GM18909 (cell line): ENCODE results near the gene EHD4.

Experiments
- ATAC-seq: cut with Tn5 transposase; IDR thresholded peaks from one replicate; pipeline ENCODE4 v1.9.1; 2021; ENCODE audit warnings: mild to moderate bottlenecking; ENCODE audit not compliant: unreplicated experiment, poor library complexity

EHD4 gene

GRCh38 chr15:41961595-41962202 lies 10.7 kb downstream of the EHD4 start:
- no peak for ATAC-seq

DNA sequence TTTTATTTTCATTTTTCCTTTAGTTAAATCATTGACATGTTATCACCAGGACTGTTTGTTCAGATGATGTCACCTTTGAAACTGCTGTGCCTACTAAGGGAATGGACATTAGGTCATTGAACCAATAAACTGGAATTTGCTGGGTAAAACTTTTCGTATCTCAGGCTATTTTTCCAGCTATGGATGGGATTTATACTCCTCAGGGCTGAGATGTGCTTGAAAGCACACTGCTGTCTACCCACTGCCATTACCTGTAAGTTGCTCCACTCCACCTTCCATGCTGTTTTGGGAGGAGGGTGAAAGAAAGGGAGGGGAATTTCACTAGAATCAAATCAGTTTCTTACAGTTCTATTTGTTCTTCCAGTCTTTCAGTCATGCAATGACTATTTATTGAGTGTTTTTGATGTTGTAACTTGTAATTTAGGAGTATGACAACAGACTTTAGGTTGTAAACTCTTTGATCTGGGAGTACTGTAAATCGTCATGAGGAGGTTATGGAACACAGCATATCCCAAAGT lies 11.3 kb downstream of the EHD4 start:
- ATAC-seq: no peak

DNA sequence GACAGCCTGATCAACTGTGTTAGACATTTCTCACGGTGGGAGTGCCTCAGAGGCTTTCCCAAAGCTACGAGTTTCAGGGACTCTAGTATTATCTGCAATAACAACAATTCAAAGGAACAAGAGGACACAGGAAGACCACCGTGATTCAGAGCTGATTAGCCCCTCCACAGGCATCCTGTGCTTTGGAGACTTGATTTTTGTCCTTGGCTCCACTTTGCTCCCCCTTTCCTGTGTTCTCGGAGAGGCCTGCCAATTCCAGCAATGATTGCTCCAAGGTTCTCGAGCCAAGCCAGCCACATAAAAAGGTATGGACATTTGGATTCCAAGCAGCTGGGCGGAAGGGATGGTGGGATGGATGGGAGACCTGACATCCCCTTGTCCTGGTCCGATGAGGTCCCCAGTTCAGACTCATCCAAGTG lies 14.3 kb downstream of the EHD4 start:
- no peak for ATAC-seq

- peak; percentile 70 for ATAC-seq
Measured at GRCh38 chr15:41957021-41957897, 15.1 kb downstream of the EHD4 start.

DNA sequence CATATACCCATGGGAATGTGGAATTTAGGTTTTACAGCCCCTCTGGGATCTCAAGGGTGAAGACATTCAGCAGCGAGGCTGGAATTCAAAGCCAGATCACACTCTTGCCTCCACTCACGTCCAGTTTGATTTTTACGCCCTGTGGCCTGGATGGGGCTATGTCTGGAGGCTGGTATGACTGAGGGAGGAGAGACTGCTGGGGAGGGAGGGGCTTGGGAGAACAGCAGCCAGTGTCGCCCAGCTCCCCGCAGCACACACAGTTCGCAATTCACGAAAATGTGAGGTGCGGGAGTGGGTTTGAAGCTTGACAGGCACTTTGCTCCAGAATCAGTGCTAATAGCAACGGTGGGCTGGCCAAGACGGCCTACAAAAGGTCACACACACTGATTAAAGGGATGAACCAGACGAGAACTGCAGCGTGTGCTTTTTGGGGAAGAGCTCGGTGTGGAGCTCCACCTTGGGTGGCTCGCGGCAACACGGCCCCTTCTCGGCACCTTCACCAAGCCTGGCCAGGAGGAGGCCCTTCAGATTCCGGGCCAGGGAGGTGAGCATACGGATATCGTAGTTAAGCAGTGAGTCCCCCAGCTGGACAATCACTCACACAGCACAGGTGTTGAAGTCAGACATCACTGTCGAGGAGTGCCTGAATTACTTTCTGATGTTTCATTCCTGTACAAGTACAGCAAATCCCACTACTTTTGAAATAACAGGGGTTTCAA lies 16.4 kb downstream of the EHD4 start:
- no peak for ATAC-seq

DNA sequence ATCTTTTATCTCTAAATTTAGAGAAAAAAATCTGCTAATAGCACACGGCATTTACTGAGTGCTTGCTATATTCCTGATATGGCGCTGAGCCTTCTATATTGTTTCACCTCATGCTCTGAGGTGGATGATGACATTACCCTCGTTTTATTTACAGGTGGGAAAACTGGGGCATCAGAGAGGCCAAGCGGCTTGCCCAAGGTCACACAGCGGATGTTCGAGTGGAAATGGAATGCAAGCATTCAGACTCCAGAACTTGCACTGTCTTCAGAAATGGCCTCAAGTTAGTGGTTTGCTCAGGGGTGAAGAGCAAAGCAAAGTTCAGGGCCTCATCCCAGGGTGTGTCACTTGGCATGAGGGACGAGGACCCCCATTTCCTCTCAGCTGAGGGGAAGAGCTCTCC lies 17.3 kb downstream of the EHD4 start:
- ATAC-seq: no peak

DNA sequence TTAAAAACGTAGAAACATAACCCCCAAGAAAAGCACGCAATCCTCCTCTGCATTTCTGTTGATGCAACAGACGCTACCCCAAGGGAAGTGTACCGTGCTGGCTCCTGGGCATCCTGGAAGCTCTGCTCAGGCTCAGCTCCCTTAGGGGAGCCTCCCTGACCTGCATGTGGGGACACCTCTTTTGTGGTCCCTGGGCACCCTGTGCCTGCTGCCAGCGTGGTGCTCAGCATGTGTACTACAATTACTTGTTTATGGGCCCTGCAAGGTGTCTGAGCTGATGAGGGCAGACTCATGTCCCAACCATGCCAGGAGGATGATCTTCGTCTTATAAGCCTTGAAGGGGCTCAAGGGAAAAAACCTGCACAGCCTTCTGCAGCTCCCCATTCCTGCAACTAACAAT lies 18.3 kb downstream of the EHD4 start:
- no peak for ATAC-seq

DNA sequence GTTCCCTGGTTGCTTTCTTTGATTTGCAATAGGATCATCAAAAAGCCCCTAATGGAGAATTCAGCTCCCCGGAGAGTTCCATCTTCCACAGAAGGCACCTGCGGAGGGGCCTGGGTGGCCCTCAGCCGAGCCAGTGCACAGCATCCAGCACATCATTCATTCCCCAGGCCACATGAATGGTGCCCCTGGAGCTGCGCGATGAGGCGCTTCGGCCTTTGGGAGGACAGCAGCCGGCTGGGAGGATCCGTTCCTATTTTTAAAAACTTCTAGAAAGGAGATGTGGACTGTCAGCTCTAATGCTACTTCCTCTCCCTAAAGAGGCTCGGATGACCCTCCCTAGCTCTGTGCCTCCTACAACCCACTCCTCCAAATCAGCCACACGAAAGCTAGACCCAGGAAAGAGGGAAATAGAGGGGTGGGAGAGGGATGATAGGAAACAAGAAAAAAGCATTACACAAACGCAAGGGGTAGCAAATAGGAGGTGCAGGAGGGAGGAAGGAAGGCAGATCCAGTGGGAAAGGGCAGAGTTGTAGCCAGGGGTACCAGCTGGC lies 20.3 kb downstream of the EHD4 start:
- no peak for ATAC-seq

GRCh38 chr15:41951571-41951970 lies 20.8 kb downstream of the EHD4 start:
- no peak for ATAC-seq

- ATAC-seq: no peak
Measured at GRCh38 chr15:41950489-41950888, 21.9 kb downstream of the EHD4 start.

DNA sequence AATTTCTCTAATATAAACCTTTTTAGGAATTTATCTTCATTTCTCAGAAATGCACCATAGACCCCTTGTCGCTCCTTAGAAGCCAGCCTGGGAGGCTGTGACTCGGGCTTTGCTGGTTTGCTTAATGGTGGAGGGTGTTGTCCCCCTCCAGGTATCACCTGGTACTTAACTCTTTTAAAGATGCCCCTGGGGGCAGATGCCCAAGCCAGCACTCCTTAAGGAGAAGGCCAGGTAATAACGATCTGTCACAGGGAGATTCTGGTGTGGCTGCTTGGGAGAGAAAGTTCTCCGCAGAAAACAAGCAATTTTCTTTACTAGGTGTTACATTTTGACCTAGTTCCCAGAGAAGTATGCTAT lies 22.3 kb downstream of the EHD4 start:
- ATAC-seq: no peak

DNA sequence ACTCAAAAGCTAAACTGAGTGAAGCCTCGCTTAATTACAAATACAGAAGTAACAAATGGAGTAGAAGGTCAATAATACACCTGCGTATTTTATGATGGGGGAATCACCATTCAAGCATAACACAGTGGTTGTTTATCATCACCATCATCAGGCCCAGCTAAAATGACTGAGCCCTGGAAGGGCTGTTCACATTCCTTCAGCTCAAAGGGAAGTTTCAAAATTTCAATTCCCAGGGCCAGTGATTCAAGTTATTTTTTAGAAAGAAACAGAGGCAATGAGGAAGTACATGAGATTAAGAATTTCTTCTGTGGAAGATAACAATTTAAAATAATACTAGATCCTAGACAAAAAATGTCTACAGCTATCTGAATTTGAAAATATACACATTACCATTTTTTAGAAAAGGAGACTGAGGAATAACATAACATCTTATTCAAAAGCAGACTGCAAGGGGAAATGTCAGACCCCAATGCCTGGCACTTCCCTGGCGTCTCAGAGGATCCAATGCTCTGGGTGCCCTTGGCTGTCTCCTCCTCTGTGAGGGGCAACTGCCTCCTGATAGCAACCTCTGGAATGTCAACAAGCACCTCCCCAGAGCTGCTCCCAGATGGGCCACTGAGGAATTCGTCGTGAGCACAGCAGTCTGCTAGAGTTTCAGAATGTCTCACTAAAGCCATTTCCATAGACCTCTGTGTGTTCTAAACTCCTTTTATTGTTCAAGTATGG lies 22.8 kb downstream of the EHD4 start:
- no peak for ATAC-seq

DNA sequence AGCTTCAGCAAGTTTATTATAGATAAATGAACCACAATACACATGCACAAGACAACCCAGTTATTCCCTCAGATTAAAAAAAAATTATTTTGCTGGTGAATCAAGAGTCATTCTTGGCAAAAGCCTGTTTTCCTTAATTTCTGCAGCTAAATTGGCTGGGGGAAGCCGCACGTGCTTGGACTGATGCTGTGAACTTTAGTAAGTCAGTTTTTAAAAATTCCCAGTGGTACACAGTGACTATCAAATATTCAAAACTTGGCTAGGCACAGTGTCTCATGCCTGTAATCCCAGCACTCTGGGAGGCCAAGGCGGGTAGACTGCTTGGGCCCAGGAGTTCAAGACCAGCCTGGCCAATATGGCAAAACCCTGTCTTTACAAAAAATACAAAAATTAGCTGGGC lies 23.9 kb downstream of the EHD4 start:
- no peak for ATAC-seq

DNA sequence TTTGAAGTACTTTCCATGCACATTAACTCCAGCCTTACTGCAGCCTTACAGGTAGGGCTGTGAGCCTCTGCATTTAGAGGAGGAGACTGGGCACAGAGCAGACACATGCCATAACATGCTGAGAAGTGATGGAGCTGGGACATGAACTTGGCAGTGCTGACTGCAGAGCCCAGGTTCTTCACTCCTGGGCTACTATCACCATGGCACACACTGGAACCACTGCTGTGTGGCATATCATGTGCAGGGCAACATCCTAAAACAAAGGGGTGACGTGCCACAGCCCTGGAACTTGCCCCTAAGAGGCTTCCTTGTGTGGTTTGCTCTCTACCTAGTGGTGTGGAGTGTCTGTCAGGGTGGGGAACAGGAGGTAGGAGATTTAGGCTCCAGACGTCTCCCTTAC lies 25.4 kb downstream of the EHD4 start:
- ATAC-seq: no peak

- ATAC-seq: no peak
Measured at GRCh38 chr15:41945731-41946130, 26.6 kb downstream of the EHD4 start.

- ATAC-seq: no peak
Measured at GRCh38 chr15:41945221-41945620, 27.1 kb downstream of the EHD4 start.

DNA sequence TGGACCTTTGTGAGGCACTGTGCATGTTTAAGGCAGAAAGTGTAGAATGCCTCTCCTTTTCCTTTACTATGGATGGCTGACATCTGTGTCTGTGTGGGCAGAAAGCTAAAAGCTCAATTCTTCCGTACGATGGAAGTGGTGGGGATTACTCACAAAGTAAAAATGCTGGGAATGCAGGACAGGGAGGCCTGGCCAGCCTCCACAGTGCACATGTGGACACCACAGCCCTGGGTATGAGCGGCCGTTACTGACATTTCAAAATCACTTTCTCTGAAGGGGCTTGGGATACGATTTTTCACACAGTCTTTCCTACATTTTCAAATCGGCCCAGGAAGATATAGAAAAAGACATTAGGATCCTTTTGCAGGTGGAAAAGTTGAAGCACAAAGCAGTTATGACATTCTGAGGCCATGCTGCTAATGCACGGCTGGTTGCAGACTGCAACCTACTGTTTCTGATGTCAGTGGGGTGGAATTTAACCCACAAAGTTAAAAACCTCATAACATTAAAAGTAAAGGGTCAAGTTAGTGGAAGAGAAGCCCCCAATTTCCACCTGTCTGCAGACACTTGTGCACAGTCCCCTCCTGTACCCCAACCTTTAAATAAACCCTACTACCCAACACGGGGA lies 27.9 kb downstream of the EHD4 start:
- no peak for ATAC-seq

DNA sequence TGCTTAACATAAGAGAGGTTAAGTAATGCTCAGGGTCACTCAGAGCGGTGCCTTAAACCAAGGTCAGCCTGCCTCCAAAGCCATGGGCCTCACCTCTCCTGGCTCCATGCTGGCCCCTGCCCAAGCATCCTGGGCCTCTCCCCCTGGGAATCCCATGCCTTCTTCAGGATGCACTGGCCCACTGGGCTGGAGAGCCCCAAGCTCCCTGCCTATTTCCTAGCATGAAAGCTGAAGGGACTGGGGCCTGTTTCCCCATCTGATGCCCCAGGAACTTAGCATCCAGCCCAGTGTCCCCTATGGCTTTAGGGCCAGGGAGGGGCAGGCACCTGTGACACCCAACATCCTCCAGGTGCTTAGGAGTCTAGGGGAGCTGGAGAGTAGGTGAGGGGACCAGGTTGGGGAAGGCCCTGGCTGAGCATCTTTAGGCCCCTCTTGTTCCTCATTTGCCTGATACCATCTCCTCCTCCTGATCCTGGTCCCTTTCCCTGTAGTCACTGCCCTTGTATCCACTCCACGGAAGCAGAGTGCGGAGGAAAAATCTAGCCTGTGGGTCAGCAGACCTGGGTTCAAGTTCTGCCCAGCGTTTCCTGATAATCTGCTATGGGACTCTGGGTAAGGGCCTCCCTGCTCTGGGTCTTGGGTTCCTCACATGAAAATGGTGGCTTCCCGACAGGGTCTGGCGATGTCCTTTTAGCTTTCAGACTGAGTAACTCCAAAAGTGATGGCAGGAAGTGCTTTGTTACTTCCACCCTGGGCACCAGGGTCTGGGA lies 28.6 kb downstream of the EHD4 start:
- no peak for ATAC-seq

DNA sequence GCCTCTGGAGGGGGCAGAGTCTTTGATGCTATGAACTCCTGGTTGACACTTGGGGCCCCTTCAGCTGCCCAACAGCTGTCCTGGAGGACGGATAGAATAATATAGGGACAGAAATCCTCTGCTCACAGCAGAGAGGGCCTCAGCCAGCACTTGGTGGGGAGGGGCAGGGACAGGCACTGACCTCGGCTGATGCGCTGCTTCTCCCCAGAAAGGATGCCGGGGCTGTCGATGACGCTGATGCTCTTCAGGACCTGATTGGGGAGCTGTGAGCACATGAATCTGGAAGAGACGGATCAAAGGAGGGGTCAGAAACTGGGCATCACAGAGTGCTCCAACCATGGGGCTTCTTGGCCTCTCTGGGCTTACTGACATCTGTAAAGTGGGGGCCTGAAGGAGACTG lies 29.5 kb downstream of the EHD4 start:
- ATAC-seq: no peak
